Fibroblast of pulmonary artery (primary cell): Measurements from ENCODE around the gene NPLOC4.
"Not testable (repeated sequence)": the region's sequence is repeated elsewhere in the genome, so short reads cannot be mapped to it uniquely, and the experiment has no call there.

ENCODE experiments used
- DNase-seq: peaks from one replicate; pipeline ENCODE4 v3.0.0-alpha.2; 2010; ENCODE audit warnings: low read depth
- H3K4me3 ChIP-seq: replicated peaks from 2 replicates; pipeline ENCODE4 v1.5.1; 2011; ENCODE audit warnings: low read depth, mild to moderate bottlenecking, control low read depth, low read length, moderate library complexity
- CTCF ChIP-seq: IDR thresholded peaks from 2 replicates; pipeline ENCODE4 v1.5.1; 2011; ENCODE audit warnings: mild to moderate bottlenecking, control low read depth, low read length, inconsistent platforms; ENCODE audit errors: missing control alignments

Gene NPLOC4

GRCh38 chr17:81682565-81683207 is 45.8 kb upstream of the NPLOC4 start:
- DNase-seq, result peak; percentile 11
- TF ChIP-seq CTCF, result no peak
- peak overlapping the region; percentile 87 for H3K4me3 ChIP-seq

- no peak overlapping the region for H3K4me3 ChIP-seq
- TF ChIP-seq CTCF, result no peak
- DNase-seq, result no peak
Measured at GRCh38 chr17:81681672-81682071, 44.8 kb upstream of the NPLOC4 start.

- no peak for TF ChIP-seq CTCF
- H3K4me3 ChIP-seq, result no peak overlapping the region
Measured at GRCh38 chr17:81680150-81680549, 43.2 kb upstream of the NPLOC4 start.

GRCh38 chr17:81676906-81677305 is 40.0 kb upstream of the NPLOC4 start:
- H3K4me3 ChIP-seq, result no peak overlapping the region
- no peak for TF ChIP-seq CTCF
- no peak for DNase-seq

More at GRCh38 chr17:81680150-81680549, 43.2 kb upstream of the NPLOC4 start:
- DNase-seq, result no peak

GRCh38 chr17:81675515-81676221 is 38.8 kb upstream of the NPLOC4 start:
- peak; percentile 48 for DNase-seq
- H3K4me3 ChIP-seq, result not testable (repeated sequence)
- peak; percentile 44 for TF ChIP-seq CTCF

GRCh38 chr17:81673561-81674258 is 36.8 kb upstream of the NPLOC4 start:
- no peak overlapping the region for H3K4me3 ChIP-seq
- DNase-seq, result no peak
- TF ChIP-seq CTCF, result no peak
